CD4-positive, alpha-beta memory T cell (primary cell): ENCODE measurements around the gene PPP1R13L. TPM values are rescaled to one million over a fixed set of nuclear protein-coding genes. Genes with fewer than 3 reads are reported as not detected.

Source experiments
- CTCF ChIA-PET: fragments of 350-600 bp; sonication (Branson Sonifier 250); formaldehyde crosslinking; loops from one replicate; lab custom pipeline; 2021; ENCODE audit warnings: inconsistent platforms; ENCODE audit not compliant: partially characterized antibody; lab: Charles Lee
- POLR2A ChIA-PET: fragments of 350-600 bp; sonication (Branson Sonifier 250); formaldehyde crosslinking; loops from one replicate; lab custom pipeline; 2021; ENCODE audit not compliant: partially characterized antibody; lab: Charles Lee
- DNase-seq, 5 donors: peaks; one replicate each; pipeline versions ENCODE4 v3.0.0 to v3.0.0-alpha.2; 2020 to 2022; ENCODE audit warnings: mixed read lengths in 1 of 5
- H3K27ac ChIP-seq: one replicate; pipeline ENCODE4 v1.7.0; 2013; ENCODE audit warnings: low read depth, low read length
- H3K27me3 ChIP-seq: 2 replicates; pipeline ENCODE4 v1.7.0; 2013; ENCODE audit warnings: mild to moderate bottlenecking, low read length, moderate library complexity; ENCODE audit not compliant: insufficient read depth
- H3K36me3 ChIP-seq: 2 replicates; pipeline ENCODE4 v1.7.0; 2013; ENCODE audit warnings: mild to moderate bottlenecking, low read length, moderate library complexity; ENCODE audit not compliant: insufficient read depth
- H3K4me1 ChIP-seq: 2 replicates; pipeline ENCODE4 v1.7.0; 2013; ENCODE audit warnings: mild to moderate bottlenecking, low read length, moderate library complexity; ENCODE audit not compliant: insufficient read depth
- H3K4me3 ChIP-seq, 2 donors: one replicate each; pipeline ENCODE4 v1.7.0; 2013; ENCODE audit warnings: low read length in 2 of 2, mild to moderate bottlenecking in 1 of 2
- H3K9me3 ChIP-seq, 2 donors: one replicate each; pipeline ENCODE4 v1.7.0; 2013; ENCODE audit warnings: low read length in 2 of 2, control low read depth in 1 of 2; ENCODE audit not compliant: control insufficient read depth in 1 of 2
- H3K27ac Mint-ChIP-seq, 7 donors: one replicate each; pipeline ENCODE4 v1.8.0; 2020 to 2021; ENCODE audit warnings: mixed read lengths in 7 of 7, mild to moderate bottlenecking in 6 of 7, inconsistent platforms in 3 of 7, moderate library complexity in 3 of 7
- H3K27me3 Mint-ChIP-seq, 2 donors: one replicate each; pipeline ENCODE4 v1.8.0; 2020 to 2021; ENCODE audit warnings: mixed read lengths in 2 of 2
- H3K36me3 Mint-ChIP-seq, 2 donors: one replicate each; pipeline ENCODE4 v1.8.0; 2020 to 2021; ENCODE audit warnings: mixed read lengths in 2 of 2, inconsistent platforms in 1 of 2, mild to moderate bottlenecking in 1 of 2
- H3K4me1 Mint-ChIP-seq, 4 donors: one replicate each; pipeline ENCODE4 v1.8.0; 2020 to 2021; ENCODE audit warnings: mixed read lengths in 4 of 4, mild to moderate bottlenecking in 1 of 4
- H3K4me3 Mint-ChIP-seq, 8 donors: one replicate each; pipeline ENCODE4 v1.8.0; 2020 to 2021; ENCODE audit warnings: mixed read lengths in 8 of 8, mild to moderate bottlenecking in 7 of 8, moderate library complexity in 6 of 8, inconsistent platforms in 3 of 8
- H3K9me3 Mint-ChIP-seq, 8 donors: one replicate each; pipeline ENCODE4 v1.8.0; 2020 to 2021; ENCODE audit warnings: mixed read lengths in 8 of 8, mild to moderate bottlenecking in 5 of 8, inconsistent platforms in 3 of 8, moderate library complexity in 1 of 8
- intact Hi-C: fragments of 100-400 bp; cut with micrococcal nuclease; formaldehyde crosslinking; loops from one replicate; pipeline ENCODE4 v1.15.1; 2023
- polyA plus RNA-seq, 2 donors: library from polyadenylated mRNA; unstranded; fragments of 300-500 nt; fragmentation: Illumina TruSeq; gene quantifications; one replicate each; pipeline ENCODE4 v1.2.3, GENCODE V29; 2021
- total RNA-seq, 2 experiments: library from RNA; stranded (reverse); gene quantifications; one replicate each; pipeline ENCODE4 v1.2.3, GENCODE V29; 2021

PPP1R13L gene
- total and polyA plus RNA-seq, 4 experiments from 2014 or later: 0.66 to 13.0 (median 5.5) TPM

- Histone ChIP-seq H3K4me3 (no peak overlapping the region), H3K27me3 (no peaks in the 10 kb centered on the region), H3K36me3 (peaks cover 12% of the 10 kb centered on the region), H3K4me1 (no peaks in the 10 kb centered on the region), H3K27ac (no peak overlapping the region), H3K9me3 (no peaks in the 10 kb centered on the region)
- H3K4me1 Mint-ChIP-seq: peaks cover 0 to 3% (median 0%) of the 10 kb centered on the region in 4 donors
- intact Hi-C loops: no loop called here
- H3K36me3 Mint-ChIP-seq: peaks cover 16 to 18% of the 10 kb centered on the region in 2 donors
- H3K27ac Mint-ChIP-seq: peak overlapping the region in 2 of 7 donors; percentile 21 to 77
- ChIA-PET CTCF (no interaction called here), POLR2A (no interaction called here)
- no peak for DNase-seq
- no peak overlapping the region for H3K4me3 Mint-ChIP-seq
- H3K9me3 Mint-ChIP-seq: peaks cover 0 to 2% (median 0%) of the 10 kb centered on the region in 8 donors
- no peaks in the 10 kb centered on the region for H3K27me3 Mint-ChIP-seq
These were observed 51.7 kb downstream of the PPP1R13L start for GRCh38 chr19:45352914-45353796.

- DNase-seq: no peak
- H3K27me3 Mint-ChIP-seq: no peaks in the 10 kb centered on the region
- H3K36me3 ChIP-seq: peaks cover 12% of the 10 kb centered on the region
- CTCF ChIA-PET: interaction anchor here (0.6 kb wide), 1 partner anchor 238 kb away, joined by 3 read pairs; no protein-coding TSS in a partner anchor
- peaks cover 0 to 3% (median 0%) of the 10 kb centered on the region in 4 donors for H3K4me1 Mint-ChIP-seq
- no peaks in the 10 kb centered on the region for H3K27me3 ChIP-seq
- H3K4me3 Mint-ChIP-seq: no peak overlapping the region
- H3K27ac ChIP-seq: no peak overlapping the region
- H3K36me3 Mint-ChIP-seq: peaks cover 15 to 18% of the 10 kb centered on the region in 2 donors
- intact Hi-C loops: no loop called here
- H3K9me3 ChIP-seq: no peaks in the 10 kb centered on the region
- H3K9me3 Mint-ChIP-seq: peaks cover 0 to 2% (median 0%) of the 10 kb centered on the region in 8 donors
- POLR2A ChIA-PET: no interaction called here
- no peaks in the 10 kb centered on the region for H3K4me1 ChIP-seq
- H3K4me3 ChIP-seq: no peak overlapping the region
- H3K27ac Mint-ChIP-seq: no peak overlapping the region
These were observed 52.4 kb downstream of the PPP1R13L start for GRCh38 chr19:45352471-45352870.

GRCh38 chr19:45352062-45352461, 52.8 kb downstream of the PPP1R13L start:
- peaks cover 0 to 3% (median 0%) of the 10 kb centered on the region in 4 donors for H3K4me1 Mint-ChIP-seq
- Histone ChIP-seq H3K4me1 (no peaks in the 10 kb centered on the region), H3K4me3 (no peak overlapping the region), H3K27me3 (no peaks in the 10 kb centered on the region), H3K27ac (no peak overlapping the region), H3K9me3 (no peaks in the 10 kb centered on the region), H3K36me3 (peaks cover 12% of the 10 kb centered on the region)
- peaks cover 0 to 2% (median 0%) of the 10 kb centered on the region in 8 donors for H3K9me3 Mint-ChIP-seq
- peaks cover 15 to 18% of the 10 kb centered on the region in 2 donors for H3K36me3 Mint-ChIP-seq
- H3K27ac Mint-ChIP-seq: no peak overlapping the region
- no peak for DNase-seq
- H3K27me3 Mint-ChIP-seq: no peaks in the 10 kb centered on the region
- POLR2A ChIA-PET: no interaction called here
- CTCF ChIA-PET: interaction anchor here (0.6 kb wide), 1 partner anchor 237 kb away, joined by 3 read pairs; no protein-coding TSS in a partner anchor
- intact Hi-C loops: no loop called here
- H3K4me3 Mint-ChIP-seq: no peak overlapping the region

- Histone ChIP-seq H3K27me3 (no peaks in the 10 kb centered on the region), H3K9me3 (no peaks in the 10 kb centered on the region), H3K36me3 (peaks cover 12% of the 10 kb centered on the region), H3K4me3 (no peak overlapping the region), H3K27ac (no peak overlapping the region), H3K4me1 (no peaks in the 10 kb centered on the region)
- ChIA-PET CTCF (interaction anchor here (1.3 kb wide), 1 partner anchor 13 kb away, joined by 4 read pairs; no protein-coding TSS in a partner anchor), POLR2A (no interaction called here)
- intact Hi-C loops: no loop called here
- Mint-ChIP-seq H3K36me3 (peaks cover 14 to 15% of the 10 kb centered on the region in 2 donors), H3K27ac (no peak overlapping the region), H3K9me3 (peaks cover 0 to 2% (median 0%) of the 10 kb centered on the region in 8 donors), H3K27me3 (no peaks in the 10 kb centered on the region), H3K4me1 (peaks cover 0 to 3% (median 0%) of the 10 kb centered on the region in 4 donors), H3K4me3 (no peak overlapping the region)
- no peak for DNase-seq
These were observed 53.4 kb downstream of the PPP1R13L start for GRCh38 chr19:45351401-45351952.

- H3K27me3 ChIP-seq: no peaks in the 10 kb centered on the region
- peaks cover 0 to 2% (median 0%) of the 10 kb centered on the region in 8 donors for H3K9me3 Mint-ChIP-seq
- no peaks in the 10 kb centered on the region for H3K4me1 ChIP-seq
- peaks cover 12% of the 10 kb centered on the region for H3K36me3 ChIP-seq
- intact Hi-C loops: no loop called here
- no peak overlapping the region for H3K27ac ChIP-seq
- no peak overlapping the region for H3K27ac Mint-ChIP-seq
- H3K4me1 Mint-ChIP-seq: peaks cover 0 to 3% (median 0%) of the 10 kb centered on the region in 4 donors
- peaks cover 9 to 15% of the 10 kb centered on the region in 2 donors for H3K36me3 Mint-ChIP-seq
- POLR2A ChIA-PET: no interaction called here
- no peak overlapping the region for H3K4me3 ChIP-seq
- H3K27me3 Mint-ChIP-seq: peaks cover 0 to 4% of the 10 kb centered on the region in 2 donors
- CTCF ChIA-PET: interaction anchor here (1.3 kb wide), 1 partner anchor 12 kb away, joined by 4 read pairs; no protein-coding TSS in a partner anchor
- no peak overlapping the region for H3K4me3 Mint-ChIP-seq
- H3K9me3 ChIP-seq: no peaks in the 10 kb centered on the region
- no peak for DNase-seq
These were observed 54.3 kb downstream of the PPP1R13L start for GRCh38 chr19:45350477-45351058.

GRCh38 chr19:45349430-45349941, 55.4 kb downstream of the PPP1R13L start:
- Histone ChIP-seq H3K4me3 (no peak overlapping the region), H3K4me1 (no peaks in the 10 kb centered on the region), H3K27ac (no peak overlapping the region), H3K9me3 (no peaks in the 10 kb centered on the region), H3K27me3 (no peaks in the 10 kb centered on the region), H3K36me3 (peaks cover 12% of the 10 kb centered on the region)
- intact Hi-C loops: no loop called here
- Mint-ChIP-seq H3K36me3 (peaks cover 5 to 11% of the 10 kb centered on the region in 2 donors), H3K27ac (peak overlapping the region in 1 of 7 donors; percentile 30), H3K27me3 (peaks cover 3 to 6% of the 10 kb centered on the region in 2 donors), H3K4me1 (peaks cover 0 to 3% (median 0%) of the 10 kb centered on the region in 4 donors), H3K4me3 (no peak overlapping the region), H3K9me3 (peaks cover 0 to 2% (median 0%) of the 10 kb centered on the region in 8 donors)
- DNase-seq: no peak
- ChIA-PET POLR2A (no interaction called here), CTCF (no interaction called here)

- H3K36me3 ChIP-seq: peaks cover 12% of the 10 kb centered on the region
- no peaks in the 10 kb centered on the region for H3K4me1 ChIP-seq
- CTCF ChIA-PET: no interaction called here
- Mint-ChIP-seq H3K9me3 (peaks cover 0 to 2% (median 0%) of the 10 kb centered on the region in 8 donors), H3K27ac (no peak overlapping the region), H3K4me3 (no peak overlapping the region), H3K4me1 (peaks cover 0 to 3% (median 0%) of the 10 kb centered on the region in 4 donors), H3K27me3 (peaks cover 5 to 7% of the 10 kb centered on the region in 2 donors), H3K36me3 (peaks cover 5 to 10% of the 10 kb centered on the region in 2 donors)
- DNase-seq: no peak
- no peaks in the 10 kb centered on the region for H3K27me3 ChIP-seq
- intact Hi-C loops: no loop called here
- no peak overlapping the region for H3K27ac ChIP-seq
- POLR2A ChIA-PET: no interaction called here
- no peak overlapping the region for H3K4me3 ChIP-seq
- H3K9me3 ChIP-seq: no peaks in the 10 kb centered on the region
These were observed 55.8 kb downstream of the PPP1R13L start for GRCh38 chr19:45349126-45349415.
